Nephron progenitor cell (in vitro differentiated cells): Measurements from ENCODE around the gene NEURL1.

ENCODE experiments used
- DNase-seq: peaks from one replicate; pipeline ENCODE4 v3.0.0; 2021
- H3K27ac Mint-ChIP-seq: 2 replicates; pipeline ENCODE4 v1.8.0; 2021; ENCODE audit warnings: mild to moderate bottlenecking, moderate library complexity, mixed read lengths
- H3K27me3 Mint-ChIP-seq: 2 replicates; pipeline ENCODE4 v1.8.0; 2021; ENCODE audit warnings: mild to moderate bottlenecking, low read depth, mixed read lengths; ENCODE audit not compliant: poor library complexity
- H3K36me3 Mint-ChIP-seq: 2 replicates; pipeline ENCODE4 v1.8.0; 2021; ENCODE audit warnings: low read depth, mixed read lengths
- H3K4me1 Mint-ChIP-seq: 2 replicates; pipeline ENCODE4 v1.8.0; 2021; ENCODE audit warnings: mixed read lengths
- H3K4me3 Mint-ChIP-seq: 2 replicates; pipeline ENCODE4 v1.8.0; 2021; ENCODE audit warnings: mild to moderate bottlenecking, moderate library complexity, mixed read lengths
- H3K9me3 Mint-ChIP-seq: 2 replicates; pipeline ENCODE4 v1.8.0; 2021; ENCODE audit warnings: mild to moderate bottlenecking, moderate library complexity, mixed read lengths
- CTCF ChIP-seq: fragments of 200-600 bp; sonication (generic); IDR thresholded peaks from 2 replicates; pipeline ENCODE4 v1.5.0; 2021; ENCODE audit warnings: antibody characterized with exemption

Gene NEURL1

GRCh38 chr10:103543617-103544525 lies 50.4 kb downstream of the NEURL1 start:
- H3K27ac Mint-ChIP-seq = no peak overlapping the region
- peak overlapping the region; percentile 20 for H3K4me3 Mint-ChIP-seq
- no peak for TF ChIP-seq CTCF
- no peaks in the 10 kb centered on the region for H3K9me3 Mint-ChIP-seq
- no peaks in the 10 kb centered on the region for H3K36me3 Mint-ChIP-seq
- no peak for DNase-seq
- peaks cover 15% of the 10 kb centered on the region for H3K27me3 Mint-ChIP-seq
- H3K4me1 Mint-ChIP-seq = peaks cover 46% of the 10 kb centered on the region

DNA sequence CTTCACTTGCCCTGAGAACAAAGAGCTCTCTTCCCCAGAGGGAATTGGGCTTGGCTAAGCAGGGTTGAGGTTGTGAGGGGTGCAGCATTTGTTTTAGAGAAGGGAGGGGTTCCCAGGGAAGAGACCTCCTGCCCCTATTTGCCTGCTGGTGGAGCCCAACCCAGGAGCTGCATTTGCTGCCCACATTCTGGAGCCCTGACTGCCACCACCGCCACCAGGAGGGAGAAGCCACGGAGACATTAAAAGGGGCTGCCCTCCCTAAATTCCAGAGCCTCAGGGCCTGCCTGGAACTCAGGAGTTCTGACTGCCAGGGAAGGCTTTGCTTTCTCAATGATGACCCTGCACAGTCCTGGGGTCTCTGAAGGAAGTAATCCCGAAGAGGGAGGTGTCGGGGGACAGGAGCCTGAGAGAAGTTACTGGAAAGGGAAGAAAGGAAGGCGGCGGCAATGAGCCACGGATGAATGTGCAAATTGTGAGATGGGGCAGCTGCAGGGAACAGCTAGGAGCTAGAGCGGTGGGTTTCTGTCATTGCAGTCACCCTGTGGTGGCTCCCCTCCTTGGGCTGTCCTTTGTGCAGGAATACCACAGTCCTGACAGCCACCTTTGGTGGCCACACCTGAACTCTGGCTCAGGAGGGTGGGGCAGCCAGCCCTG lies 51.3 kb downstream of the NEURL1 start:
- Mint-ChIP-seq H3K36me3 (no peaks in the 10 kb centered on the region), H3K27me3 (peaks cover 21% of the 10 kb centered on the region), H3K9me3 (no peaks in the 10 kb centered on the region), H3K4me1 (peaks cover 42% of the 10 kb centered on the region), H3K4me3 (no peak overlapping the region), H3K27ac (no peak overlapping the region)
- DNase-seq = no peak
- TF ChIP-seq CTCF = no peak

DNA sequence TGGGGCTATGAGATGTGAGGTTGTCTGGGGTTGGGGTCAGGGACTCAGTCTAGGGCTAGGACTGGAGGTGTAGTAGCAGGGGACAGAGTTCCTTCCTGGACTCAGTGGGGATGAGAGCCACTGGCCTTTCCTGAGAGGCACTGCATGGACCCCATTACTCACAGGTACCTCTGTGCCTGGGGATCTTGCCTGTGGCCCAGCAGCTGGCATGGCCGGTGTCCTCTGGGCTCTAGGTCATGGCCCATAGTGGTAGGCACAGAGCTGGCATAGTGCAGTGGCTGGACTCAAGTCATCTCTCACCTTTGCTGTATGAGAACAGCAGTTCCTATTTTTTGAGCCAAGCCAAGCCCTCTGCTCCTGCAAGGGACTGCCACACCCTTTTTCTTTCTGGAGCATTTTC lies 51.9 kb downstream of the NEURL1 start:
- DNase-seq = no peak
- H3K27me3 Mint-ChIP-seq = peaks cover 25% of the 10 kb centered on the region
- no peak overlapping the region for H3K27ac Mint-ChIP-seq
- no peaks in the 10 kb centered on the region for H3K36me3 Mint-ChIP-seq
- no peak overlapping the region for H3K4me3 Mint-ChIP-seq
- no peaks in the 10 kb centered on the region for H3K9me3 Mint-ChIP-seq
- TF ChIP-seq CTCF = no peak
- H3K4me1 Mint-ChIP-seq = peaks cover 42% of the 10 kb centered on the region

DNA sequence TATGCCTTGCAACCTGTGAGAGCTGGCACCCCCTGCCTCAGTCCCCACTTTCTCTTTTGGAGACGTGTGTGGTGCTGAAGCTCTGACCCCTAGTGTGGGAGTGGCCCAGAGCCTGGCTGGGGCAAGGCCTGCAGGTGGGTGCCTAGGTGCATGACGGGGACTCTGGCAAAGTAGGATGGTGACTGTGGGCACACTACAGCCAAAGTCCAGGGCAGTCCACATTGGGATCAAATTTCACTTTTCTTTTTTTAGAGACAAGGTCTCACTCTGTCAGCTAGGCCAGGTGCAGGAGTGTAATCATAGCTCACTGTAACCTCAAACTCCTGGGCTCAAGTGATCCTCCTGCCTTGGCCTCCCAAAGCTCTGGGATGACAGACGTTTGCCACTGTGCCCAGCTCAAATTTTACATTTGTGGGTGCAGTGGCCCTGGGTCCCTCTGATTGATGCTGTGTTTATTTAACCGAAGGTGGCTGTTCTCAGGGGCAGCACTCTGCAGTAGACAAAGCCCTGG lies 52.3 kb downstream of the NEURL1 start:
- Mint-ChIP-seq H3K27ac (no peak overlapping the region), H3K36me3 (no peaks in the 10 kb centered on the region), H3K4me3 (no peak overlapping the region), H3K4me1 (peaks cover 41% of the 10 kb centered on the region), H3K9me3 (no peaks in the 10 kb centered on the region), H3K27me3 (peaks cover 23% of the 10 kb centered on the region)
- TF ChIP-seq CTCF = no peak
- DNase-seq = no peak

GRCh38 chr10:103546401-103546800 lies 52.9 kb downstream of the NEURL1 start:
- no peak for TF ChIP-seq CTCF
- Mint-ChIP-seq H3K9me3 (no peaks in the 10 kb centered on the region), H3K27ac (no peak overlapping the region), H3K4me1 (peaks cover 37% of the 10 kb centered on the region), H3K4me3 (no peak overlapping the region), H3K36me3 (no peaks in the 10 kb centered on the region), H3K27me3 (peaks cover 24% of the 10 kb centered on the region)
- no peak for DNase-seq
